Coronary artery (tissue), 2 donors: Measurements from ENCODE around the gene GNB5.

Source experiments
- DNase-seq: peaks from one replicate; pipeline ENCODE4 v3.0.0-alpha.2; 2017; ENCODE audit warnings: low spot score
- H3K27ac ChIP-seq, 2 donors: fragments of 200-600 bp; sonication (generic); one replicate each; pipeline ENCODE4 v1.5.1; 2016 to 2019
- H3K4me3 ChIP-seq: fragments of 200-600 bp; sonication (generic); 2 replicates; pipeline ENCODE4 v1.5.1; 2016; ENCODE audit warnings: mild to moderate bottlenecking, moderate library complexity
- TF ChIP-seq, protein P1 (sequence below): fragments of 200-600 bp; sonication (generic); IDR thresholded peaks from one replicate; pipeline ENCODE4 v1.5.1; 2019; ENCODE audit warnings: antibody characterized with exemption

GNB5 gene

GRCh38 chr15:52068004-52068615 lies 123.1 kb downstream of the GNB5 start:
- TF ChIP-seq, protein P1, sequence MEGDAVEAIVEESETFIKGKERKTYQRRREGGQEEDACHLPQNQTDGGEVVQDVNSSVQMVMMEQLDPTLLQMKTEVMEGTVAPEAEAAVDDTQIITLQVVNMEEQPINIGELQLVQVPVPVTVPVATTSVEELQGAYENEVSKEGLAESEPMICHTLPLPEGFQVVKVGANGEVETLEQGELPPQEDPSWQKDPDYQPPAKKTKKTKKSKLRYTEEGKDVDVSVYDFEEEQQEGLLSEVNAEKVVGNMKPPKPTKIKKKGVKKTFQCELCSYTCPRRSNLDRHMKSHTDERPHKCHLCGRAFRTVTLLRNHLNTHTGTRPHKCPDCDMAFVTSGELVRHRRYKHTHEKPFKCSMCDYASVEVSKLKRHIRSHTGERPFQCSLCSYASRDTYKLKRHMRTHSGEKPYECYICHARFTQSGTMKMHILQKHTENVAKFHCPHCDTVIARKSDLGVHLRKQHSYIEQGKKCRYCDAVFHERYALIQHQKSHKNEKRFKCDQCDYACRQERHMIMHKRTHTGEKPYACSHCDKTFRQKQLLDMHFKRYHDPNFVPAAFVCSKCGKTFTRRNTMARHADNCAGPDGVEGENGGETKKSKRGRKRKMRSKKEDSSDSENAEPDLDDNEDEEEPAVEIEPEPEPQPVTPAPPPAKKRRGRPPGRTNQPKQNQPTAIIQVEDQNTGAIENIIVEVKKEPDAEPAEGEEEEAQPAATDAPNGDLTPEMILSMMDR: no peak
- H3K27ac ChIP-seq: no peak overlapping the region
- DNase-seq: no peak
- H3K4me3 ChIP-seq: no peak overlapping the region

DNA sequence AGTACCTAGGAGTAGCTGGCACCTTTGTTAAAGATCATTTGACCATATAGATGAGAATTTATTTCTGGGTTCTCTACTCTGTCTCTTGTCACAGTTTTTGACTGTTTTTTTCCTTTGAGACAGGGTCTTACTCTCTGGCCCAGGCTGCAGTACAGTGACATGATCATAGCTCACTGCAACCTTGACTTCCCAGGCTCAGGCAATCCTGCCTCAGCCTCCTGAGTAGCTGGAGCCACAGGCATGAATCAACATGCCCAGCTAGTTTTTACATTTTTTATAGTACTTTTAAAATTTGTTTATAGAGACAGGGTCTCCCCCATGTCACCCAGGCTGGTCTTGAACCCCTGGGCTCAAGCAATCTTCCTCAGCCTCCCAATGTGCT lies 123.7 kb downstream of the GNB5 start:
- no peak for DNase-seq
- TF ChIP-seq, protein P1: no peak
- Histone ChIP-seq H3K27ac (no peak overlapping the region), H3K4me3 (no peak overlapping the region)

GRCh38 chr15:52066842-52067544 lies 124.2 kb downstream of the GNB5 start:
- no peak for DNase-seq
- Histone ChIP-seq H3K27ac (no peak overlapping the region), H3K4me3 (no peak overlapping the region)
- TF ChIP-seq, protein P1: no peak
